OCI-LY3 (cell line): Measurements from ENCODE around the gene OR56A5.

Source experiments
- CTCF ChIP-seq: fragments of 200-600, 300-600 bp; sonication (generic); IDR thresholded peaks from 2 replicates; pipeline ENCODE4 v1.5.1; 2014; ENCODE audit warnings: antibody characterized with exemption, low read length, low read depth
- EZH2phosphoT487 ChIP-seq: fragments of 200-600 bp; shearing (Covaris generic); IDR thresholded peaks from 2 replicates; pipeline ENCODE4 v1.6.1; 2018; ENCODE audit warnings: antibody characterized with exemption, mixed run types, low read depth

GRCh38 chr11:5928271-5928670 is 40.0 kb downstream of the OR56A5 start:
- no peak for TF ChIP-seq CTCF
- TF ChIP-seq EZH2phosphoT487 = no peak
